Peyer's patch (tissue), 4 donors: ENCODE measurements around the gene ANKRD62.

Experiments
- POLR2A ChIP-seq, 2 donors: fragments of 450-650 bp; IDR thresholded peaks; one replicate each; pipeline ENCODE4 v1.5.1; 2017; ENCODE audit warnings: antibody characterized with exemption in 2 of 2, mild to moderate bottlenecking in 2 of 2, moderate library complexity in 2 of 2
- TF ChIP-seq, protein P1 (sequence below), 6 experiments: fragments of 450-650 bp in 4 of 6; fragments of 200-600 bp in 2 of 6; sonication (generic) in 1 of 6; IDR thresholded peaks; one replicate each; pipeline ENCODE4 v1.5.1; 2017 to 2019; ENCODE audit warnings: antibody characterized with exemption in 6 of 6, mild to moderate bottlenecking in 3 of 6, moderate library complexity in 1 of 6

DNA sequence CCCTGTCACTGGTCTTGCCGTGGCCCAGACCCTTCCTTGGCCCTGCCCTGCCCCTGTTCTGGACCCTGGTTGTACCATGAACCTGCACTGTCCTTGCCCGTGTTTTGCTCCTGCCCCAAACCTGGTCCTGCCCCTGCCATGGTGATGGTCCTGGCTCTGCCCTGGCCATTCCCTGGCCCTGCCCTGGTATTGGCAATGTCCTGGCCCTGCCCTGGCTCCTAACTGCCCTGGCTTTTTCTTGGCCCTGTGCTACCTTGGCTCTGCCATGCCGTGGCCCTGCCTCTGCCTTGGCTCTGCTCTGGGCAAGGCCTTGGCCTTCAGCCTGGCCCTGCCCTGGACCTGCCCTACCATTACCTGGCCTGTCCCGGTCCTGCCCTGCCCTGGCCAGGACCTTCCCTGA, 5.5 kb upstream of the ANKRD62 start:
- TF ChIP-seq POLR2A (IDR thresholded peaks at IDR 0.05) = no peak
- TF ChIP-seq, protein P1, sequence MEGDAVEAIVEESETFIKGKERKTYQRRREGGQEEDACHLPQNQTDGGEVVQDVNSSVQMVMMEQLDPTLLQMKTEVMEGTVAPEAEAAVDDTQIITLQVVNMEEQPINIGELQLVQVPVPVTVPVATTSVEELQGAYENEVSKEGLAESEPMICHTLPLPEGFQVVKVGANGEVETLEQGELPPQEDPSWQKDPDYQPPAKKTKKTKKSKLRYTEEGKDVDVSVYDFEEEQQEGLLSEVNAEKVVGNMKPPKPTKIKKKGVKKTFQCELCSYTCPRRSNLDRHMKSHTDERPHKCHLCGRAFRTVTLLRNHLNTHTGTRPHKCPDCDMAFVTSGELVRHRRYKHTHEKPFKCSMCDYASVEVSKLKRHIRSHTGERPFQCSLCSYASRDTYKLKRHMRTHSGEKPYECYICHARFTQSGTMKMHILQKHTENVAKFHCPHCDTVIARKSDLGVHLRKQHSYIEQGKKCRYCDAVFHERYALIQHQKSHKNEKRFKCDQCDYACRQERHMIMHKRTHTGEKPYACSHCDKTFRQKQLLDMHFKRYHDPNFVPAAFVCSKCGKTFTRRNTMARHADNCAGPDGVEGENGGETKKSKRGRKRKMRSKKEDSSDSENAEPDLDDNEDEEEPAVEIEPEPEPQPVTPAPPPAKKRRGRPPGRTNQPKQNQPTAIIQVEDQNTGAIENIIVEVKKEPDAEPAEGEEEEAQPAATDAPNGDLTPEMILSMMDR (IDR thresholded peaks at IDR 0.05) = no peak
